ENCODE measurements around the gene CD200. TPM values are rescaled to one million over a fixed set of nuclear protein-coding genes. Genes with fewer than 3 reads are reported as not detected.
A peak's percentile ranks its signal among the peaks of the same experiment; 100 is the strongest.

The CD200 gene
- total and polyA plus RNA-seq, 4 donors = 0.10 to 0.28 (median 0.20) TPM

- Histone ChIP-seq H3K4me1 (ENCODE audit: control insufficient read depth in 4 of 4, insufficient read depth in 4 of 4, low read length in 3 of 4) (peaks cover 0 to 3% (median 0%) of the 10 kb centered on the region in 4 donors), H3K27ac (ENCODE audit: low read depth in 1 of 2, low read length in 2 of 2) (no peak overlapping the region), H3K9ac (ENCODE audit: low read depth in 1 of 2, low read length in 2 of 2) (no peak overlapping the region), H3K36me3 (ENCODE audit: control insufficient read depth in 4 of 4, insufficient read depth in 3 of 4, low read depth in 1 of 4, low read length in 3 of 4) (no peaks in the 10 kb centered on the region), H3K9me3 (ENCODE audit: control insufficient read depth in 4 of 4, low read length in 3 of 4) (no peaks in the 10 kb centered on the region), H3K27me3 (ENCODE audit: control insufficient read depth in 4 of 4, insufficient read depth in 4 of 4, low read length in 3 of 4) (no peaks in the 10 kb centered on the region), H3K4me3 (ENCODE audit: low read depth in 1 of 3, low read length in 3 of 3) (peak overlapping the region in 1 of 3 donors; percentile 8)
- 54% methylated on average over 12 of the region's 12 CpGs for WGBS
- TF ChIP-seq MAX (IDR thresholded peaks at IDR 0.05) = no peak
- no peak for TF ChIP-seq ZBTB33 (IDR thresholded peaks at IDR 0.05)
- TF ChIP-seq FOXA1 (IDR thresholded peaks at IDR 0.05) = no peak
- no peak for TF ChIP-seq TAF1 (conservative IDR thresholded peaks at IDR 0.05)
- TF ChIP-seq HNF4G (IDR thresholded peaks at IDR 0.05) = no peak
- no peak for TF ChIP-seq SP1 (IDR thresholded peaks at IDR 0.05)
- TF ChIP-seq GABPA (IDR thresholded peaks at IDR 0.05 in 1 of 2, conservative IDR thresholded peaks at IDR 0.05 in 1 of 2) = no peak
- no peak for TF ChIP-seq REST (IDR thresholded peaks at IDR 0.05)
- TF ChIP-seq FOXA2 (IDR thresholded peaks at IDR 0.05) = no peak
- no peak for TF ChIP-seq EGR1 (IDR thresholded peaks at IDR 0.05; ENCODE audit: low read depth in 2 of 2)
- TF ChIP-seq HNF4A (conservative IDR thresholded peaks at IDR 0.05) = no peak
- no peak for TF ChIP-seq NR2F2 (IDR thresholded peaks at IDR 0.05)
- no peak for TF ChIP-seq YY1 (IDR thresholded peaks at IDR 0.05)
- no peak for TF ChIP-seq RXRA (IDR thresholded peaks at IDR 0.05)
- TF ChIP-seq CTCF (IDR thresholded peaks at IDR 0.05; ENCODE audit: low read depth, low read length, missing input control) = no peak
- TF ChIP-seq RAD21 (IDR thresholded peaks at IDR 0.05) = no peak
- TF ChIP-seq JUND (IDR thresholded peaks at IDR 0.05) = no peak
- no peak for DNase-seq (ENCODE audit: low spot score)
Observed at GRCh38 chr3:112302881-112303763, 29.8 kb upstream of the CD200 start.
